Stimulated activated CD8-positive, alpha-beta memory T cell treated with anti-CD3 and anti-CD28 coated beads, Interleukin-15, amount 100 ng/mL, for 1 hour (primary cell): ENCODE measurements around the gene NOSTRIN.
"Not testable (repeated sequence)": the region's sequence is repeated elsewhere in the genome, so short reads cannot be mapped to it uniquely, and the experiment has no call there.

ENCODE experiments used
- DNase-seq: peaks from one replicate; pipeline ENCODE4 v3.0.0-alpha.2; 2020; ENCODE audit warnings: low read depth

The NOSTRIN gene

GRCh38 chr2:168819829-168820489 lies 17.5 kb downstream of the NOSTRIN start:
- DNase-seq, result no peak

- no peak for DNase-seq
Observed at GRCh38 chr2:168821577-168821976, 19.1 kb downstream of the NOSTRIN start.

- no peak for DNase-seq
Observed at GRCh38 chr2:168821992-168822391, 19.6 kb downstream of the NOSTRIN start.

- DNase-seq, result no peak
Observed at GRCh38 chr2:168825126-168825525, 22.7 kb downstream of the NOSTRIN start.

DNA sequence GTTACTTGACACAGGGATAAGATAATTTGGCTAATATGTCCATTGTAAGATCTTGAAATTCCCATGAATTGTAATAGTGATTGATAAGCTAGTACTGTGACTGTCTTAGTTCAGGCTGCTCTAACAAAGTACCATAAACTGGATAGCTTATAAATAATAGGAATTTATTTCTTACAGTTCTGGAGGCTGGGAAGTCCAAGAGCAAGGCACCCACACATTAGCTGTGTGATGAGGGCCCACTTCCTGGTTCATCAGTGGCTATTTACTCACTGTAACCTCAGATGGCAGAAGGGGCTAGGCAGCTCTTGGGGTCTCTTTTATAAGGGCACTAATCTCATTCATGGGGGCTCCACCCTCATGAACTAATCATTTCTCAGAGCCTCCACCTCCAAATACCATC lies 28.5 kb downstream of the NOSTRIN start:
- no peak for DNase-seq

DNA sequence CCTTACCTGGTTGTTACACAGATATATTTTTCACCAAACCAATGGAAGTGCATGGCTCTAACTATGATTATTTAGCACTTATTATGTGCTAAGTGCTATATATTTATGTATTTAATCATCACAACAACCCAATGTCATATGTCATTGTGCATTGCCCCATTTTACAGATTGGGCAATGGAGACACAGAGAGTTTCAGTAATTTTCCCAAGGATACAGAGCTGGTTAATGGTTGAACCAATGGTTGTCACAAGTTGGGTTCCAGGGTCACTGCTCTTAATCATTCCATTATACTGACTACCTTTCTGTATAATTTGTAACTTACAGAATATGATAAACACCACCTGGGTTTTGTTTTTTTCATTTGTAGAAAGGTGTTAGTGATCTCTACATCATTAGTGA lies 29.2 kb downstream of the NOSTRIN start:
- no peak for DNase-seq

DNA sequence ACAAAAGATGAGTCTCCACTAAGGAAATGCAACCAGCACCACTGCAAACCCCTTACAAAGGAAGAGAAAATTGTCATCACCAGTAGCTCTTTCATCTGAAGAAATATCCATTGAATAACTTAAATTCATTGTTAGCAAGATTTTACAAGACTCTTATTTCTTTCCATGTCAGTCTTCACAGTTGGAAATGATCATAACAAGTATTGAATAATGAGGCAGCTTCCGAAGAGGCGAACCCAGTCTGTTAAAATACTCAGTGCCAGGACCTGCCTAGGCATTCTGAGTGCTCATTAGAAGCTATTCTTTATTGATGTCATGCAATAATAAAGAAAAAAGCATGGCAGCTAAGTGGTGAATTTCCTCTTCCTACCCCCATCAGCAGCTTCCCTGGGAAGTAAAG lies 33.5 kb downstream of the NOSTRIN start:
- no peak for DNase-seq

- no peak for DNase-seq
Observed at GRCh38 chr2:168841445-168841844, 39.0 kb downstream of the NOSTRIN start.

- DNase-seq, result no peak
Observed at GRCh38 chr2:168843253-168843652, 40.8 kb downstream of the NOSTRIN start.

DNA sequence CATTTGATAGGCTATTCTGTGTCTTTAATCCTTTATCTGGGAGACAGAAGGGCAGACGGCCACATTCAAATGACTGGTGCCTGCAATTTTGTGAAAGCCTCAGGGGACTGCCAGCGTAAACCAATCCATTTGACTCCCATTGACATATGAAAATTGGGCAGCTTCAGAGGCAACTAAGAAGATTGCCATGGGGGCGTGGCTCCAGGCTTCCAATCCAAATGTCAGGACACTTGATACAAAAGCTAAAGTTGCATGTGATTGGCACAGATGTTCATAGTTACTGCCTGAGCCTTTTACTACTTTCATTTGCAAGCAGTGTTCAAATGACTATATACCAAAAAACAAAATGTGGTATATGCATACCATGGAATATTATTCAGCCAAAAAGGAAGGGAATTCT lies 45.8 kb downstream of the NOSTRIN start:
- DNase-seq, result no peak

DNA sequence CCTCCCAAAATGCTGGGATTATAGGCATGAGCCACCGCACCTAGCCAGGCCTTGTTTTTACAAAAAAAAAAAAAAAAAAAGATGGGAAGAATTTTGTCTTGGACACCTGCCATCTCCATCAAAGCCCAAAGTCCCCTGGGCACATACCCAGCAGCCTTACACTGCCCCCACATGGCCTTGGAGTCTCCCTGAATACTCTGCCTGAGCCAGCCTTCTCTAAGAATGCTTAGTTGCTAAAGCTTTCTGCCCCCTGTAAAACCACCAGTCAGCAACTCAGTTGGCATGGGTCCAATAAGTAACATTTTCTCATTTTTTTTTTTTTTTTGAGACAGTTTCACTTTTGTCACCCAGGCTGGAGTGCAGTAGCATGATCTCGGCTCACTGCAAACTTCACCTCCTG lies 47.2 kb downstream of the NOSTRIN start:
- DNase-seq, result no peak

GRCh38 chr2:168850846-168851245 lies 48.4 kb downstream of the NOSTRIN start:
- DNase-seq, result no peak

DNA sequence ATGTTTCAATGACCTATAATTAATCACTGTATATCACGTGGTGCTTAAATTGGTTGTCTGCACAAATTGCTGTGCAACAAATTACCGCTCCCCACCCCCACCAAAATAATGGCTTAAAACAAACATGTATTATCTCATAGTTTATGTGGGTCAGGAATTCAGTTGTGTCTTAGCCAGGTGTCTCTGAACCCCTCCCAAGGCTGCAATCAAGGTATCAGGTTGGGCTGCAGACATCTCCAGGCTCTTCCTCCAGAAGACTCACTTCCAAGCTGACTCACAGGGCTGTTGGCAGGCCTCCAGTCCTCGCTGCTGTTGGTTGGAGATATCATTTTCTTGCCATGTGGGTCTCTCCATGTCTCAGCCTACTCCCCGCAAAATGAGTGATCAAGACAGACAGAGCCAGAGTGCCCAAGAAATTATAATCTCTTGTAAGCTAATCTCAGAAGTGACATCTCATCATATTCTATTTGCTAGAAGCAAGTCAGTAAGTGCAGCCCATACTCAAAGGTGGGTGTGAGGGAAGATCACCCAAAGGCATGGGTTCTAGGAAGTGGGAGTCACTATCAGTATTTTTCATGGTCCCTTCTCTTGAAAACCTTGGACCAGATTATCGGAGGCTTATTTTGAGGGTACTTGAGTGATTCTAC lies 49.4 kb downstream of the NOSTRIN start:
- no peak for DNase-seq

- no peak for DNase-seq
Observed at GRCh38 chr2:168852481-168852880, 50.0 kb downstream of the NOSTRIN start.

DNA sequence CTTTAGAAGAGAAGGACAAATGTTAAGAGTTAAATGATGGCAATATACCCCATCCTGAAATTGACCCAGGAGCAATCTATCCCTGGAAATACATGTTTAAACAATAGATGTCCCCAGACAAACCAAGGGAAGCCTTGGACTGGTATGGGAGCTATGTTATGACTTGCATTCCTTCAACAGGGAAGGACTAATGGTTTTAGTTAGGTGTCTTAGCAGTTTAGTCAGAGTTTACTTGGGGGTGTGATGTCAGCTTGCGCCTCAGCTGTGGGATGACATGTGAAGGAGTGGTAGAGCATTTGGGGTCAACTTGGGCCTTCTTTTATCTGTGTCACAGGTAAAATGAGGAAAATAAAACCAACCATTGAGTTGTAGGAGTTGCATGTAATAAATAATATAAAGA lies 51.0 kb downstream of the NOSTRIN start:
- no peak for DNase-seq

DNA sequence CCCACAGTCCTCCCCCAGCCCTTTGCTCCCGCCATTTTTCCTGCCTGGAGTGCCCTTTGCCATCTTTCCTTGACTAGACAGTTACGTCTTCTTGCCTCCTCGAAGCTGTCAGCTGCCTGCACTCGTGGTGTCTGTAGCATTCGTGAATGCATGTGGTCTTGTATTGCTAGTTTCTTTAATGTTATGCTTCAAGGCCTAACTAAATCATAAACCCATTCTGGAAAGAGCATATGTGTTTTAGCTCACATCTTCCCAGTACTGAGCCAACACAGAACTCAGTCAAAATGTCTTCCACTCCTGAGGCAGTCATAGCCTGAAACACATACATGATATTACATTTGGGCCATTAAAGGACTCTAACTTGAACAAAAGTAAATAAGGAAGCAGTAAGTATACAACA lies 52.2 kb downstream of the NOSTRIN start:
- DNase-seq, result no peak

- no peak for DNase-seq
Observed at GRCh38 chr2:168855601-168856000, 53.2 kb downstream of the NOSTRIN start.

DNA sequence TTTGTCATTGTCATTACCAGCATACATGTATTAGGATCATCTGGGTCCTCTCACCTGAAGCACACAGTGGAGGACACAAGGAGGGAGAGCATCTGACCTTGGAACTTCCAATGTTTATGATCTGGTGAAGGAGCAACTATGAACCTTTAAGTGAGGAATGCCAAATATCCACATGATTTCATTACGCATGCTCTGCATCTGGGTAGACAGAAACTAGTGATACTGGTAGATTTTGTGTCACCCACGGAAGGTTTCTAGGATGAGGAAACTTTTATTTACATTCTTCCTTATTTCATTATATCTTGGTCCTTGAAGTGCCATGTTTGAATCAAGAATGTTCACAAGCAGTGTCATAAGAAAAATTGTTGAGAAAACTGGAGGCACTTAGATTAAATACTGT lies 55.7 kb downstream of the NOSTRIN start:
- no peak for DNase-seq

DNA sequence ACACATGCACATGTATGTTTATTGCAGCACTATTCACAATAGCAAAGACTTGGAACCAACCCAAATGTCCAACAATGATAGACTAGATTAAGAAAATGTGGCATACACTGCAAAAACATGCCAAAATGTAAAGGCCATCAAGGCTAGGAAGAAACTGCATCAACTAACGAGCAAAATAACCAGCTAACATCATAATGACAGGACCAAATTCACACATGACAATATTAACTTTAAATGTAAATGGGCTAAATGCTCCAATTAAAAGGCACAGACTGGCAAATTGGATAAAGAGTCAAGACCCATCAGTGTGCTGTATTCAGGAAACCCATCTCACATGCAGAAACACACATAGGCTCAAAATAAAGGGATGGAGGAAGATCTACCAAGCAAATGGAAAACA lies 64.7 kb downstream of the NOSTRIN start:
- DNase-seq, result not testable (repeated sequence)

DNA sequence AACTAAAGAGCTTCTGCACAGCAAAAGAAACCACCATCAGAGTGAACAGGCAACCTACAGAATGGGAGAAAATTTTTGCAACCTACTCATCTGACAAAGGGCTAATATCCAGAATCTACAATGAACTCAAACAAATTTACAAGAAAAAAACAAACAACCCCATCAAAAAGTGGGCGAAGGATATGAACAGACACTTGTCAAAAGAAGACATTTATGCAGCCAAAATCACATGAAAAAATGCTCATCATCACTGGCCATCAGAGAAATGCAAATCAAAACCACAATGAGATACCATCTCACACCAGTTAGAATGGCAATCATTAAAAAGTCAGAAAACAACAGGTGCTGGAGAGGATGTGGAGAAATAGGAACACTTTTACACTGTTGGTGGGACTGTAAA lies 67.9 kb downstream of the NOSTRIN start:
- DNase-seq, result not testable (repeated sequence)

DNA sequence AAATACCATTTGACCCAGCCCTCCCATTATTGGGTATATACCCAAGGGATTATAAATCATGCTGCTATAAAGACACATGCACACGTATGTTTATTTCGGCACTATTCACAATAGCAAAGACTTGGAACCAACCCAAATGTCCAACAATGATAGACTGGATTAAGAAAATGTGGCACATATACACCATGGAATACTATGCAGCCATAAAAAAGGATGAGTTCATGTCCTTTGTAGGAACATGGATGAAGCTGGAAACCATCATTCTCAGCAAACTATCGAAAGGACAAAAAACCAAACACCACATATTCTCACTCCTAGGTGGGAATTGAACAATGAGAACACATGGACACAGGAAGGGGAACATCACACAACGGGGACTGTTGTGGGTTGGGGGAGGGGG lies 68.4 kb downstream of the NOSTRIN start:
- not testable (repeated sequence) for DNase-seq

GRCh38 chr2:168874368-168875054 lies 72.1 kb downstream of the NOSTRIN start:
- no peak for DNase-seq

DNA sequence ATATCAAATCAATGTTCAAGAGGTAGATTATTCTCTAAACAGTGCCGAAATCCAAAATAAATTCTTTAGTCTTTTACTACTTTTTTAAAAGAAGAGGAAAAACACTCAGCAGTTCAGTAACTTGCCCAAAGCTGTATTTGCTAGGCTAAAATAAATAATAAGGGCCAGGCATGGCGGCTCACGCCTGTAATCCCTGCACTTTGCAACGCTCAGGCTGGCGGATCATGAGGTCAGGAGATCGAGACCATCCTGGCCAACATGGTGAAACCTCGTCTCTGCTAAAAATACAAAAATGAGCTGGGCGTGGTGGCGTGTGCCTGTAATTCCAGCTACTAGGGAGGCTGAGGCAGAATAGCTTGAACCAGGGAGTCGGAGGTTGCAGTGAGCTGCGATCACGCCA lies 79.7 kb downstream of the NOSTRIN start:
- DNase-seq, result not testable (repeated sequence)
